ENCODE measurements around the gene RNF213.

DNA sequence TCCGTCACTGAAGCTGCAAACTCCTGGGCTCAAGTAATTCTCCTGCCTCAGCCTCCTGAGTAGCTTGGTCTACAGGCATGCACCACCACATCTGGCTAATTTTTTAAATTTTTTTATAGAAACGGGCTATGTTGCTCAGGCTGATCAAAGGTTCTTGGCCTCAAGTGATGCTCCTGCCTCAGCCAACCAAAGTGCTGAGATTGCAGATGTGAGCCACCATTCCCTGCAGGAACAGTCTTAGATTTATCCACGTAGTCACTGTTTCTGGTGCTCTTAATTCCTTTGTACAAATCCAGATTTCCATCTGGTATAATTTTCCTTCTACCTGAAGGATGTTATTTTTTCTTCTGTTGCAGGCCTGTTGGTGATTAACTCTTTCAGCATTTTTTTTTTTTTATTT lies 27.4 kb upstream of the RNF213 start:
- TF ChIP-seq, protein P1, sequence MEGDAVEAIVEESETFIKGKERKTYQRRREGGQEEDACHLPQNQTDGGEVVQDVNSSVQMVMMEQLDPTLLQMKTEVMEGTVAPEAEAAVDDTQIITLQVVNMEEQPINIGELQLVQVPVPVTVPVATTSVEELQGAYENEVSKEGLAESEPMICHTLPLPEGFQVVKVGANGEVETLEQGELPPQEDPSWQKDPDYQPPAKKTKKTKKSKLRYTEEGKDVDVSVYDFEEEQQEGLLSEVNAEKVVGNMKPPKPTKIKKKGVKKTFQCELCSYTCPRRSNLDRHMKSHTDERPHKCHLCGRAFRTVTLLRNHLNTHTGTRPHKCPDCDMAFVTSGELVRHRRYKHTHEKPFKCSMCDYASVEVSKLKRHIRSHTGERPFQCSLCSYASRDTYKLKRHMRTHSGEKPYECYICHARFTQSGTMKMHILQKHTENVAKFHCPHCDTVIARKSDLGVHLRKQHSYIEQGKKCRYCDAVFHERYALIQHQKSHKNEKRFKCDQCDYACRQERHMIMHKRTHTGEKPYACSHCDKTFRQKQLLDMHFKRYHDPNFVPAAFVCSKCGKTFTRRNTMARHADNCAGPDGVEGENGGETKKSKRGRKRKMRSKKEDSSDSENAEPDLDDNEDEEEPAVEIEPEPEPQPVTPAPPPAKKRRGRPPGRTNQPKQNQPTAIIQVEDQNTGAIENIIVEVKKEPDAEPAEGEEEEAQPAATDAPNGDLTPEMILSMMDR (IDR thresholded peaks at IDR 0.05; ENCODE audit: low read depth, low read length) = no peak
- TF ChIP-seq EZH2phosphoT487 (IDR thresholded peaks at IDR 0.05; ENCODE audit: low read depth) = no peak

Measured in OCI-LY3 (cell line).